Thoracic aorta (tissue), 2 donors: ENCODE results near the gene C9orf78. TPM values are rescaled to one million over a fixed set of nuclear protein-coding genes. Genes with fewer than 3 reads are reported as not detected.

Source experiments
- ATAC-seq: fragments of 150-250 bp; one replicate; pipeline ENCODE4 v1.8.0; 2017; ENCODE audit warnings: low read depth; ENCODE audit not compliant: insufficient number of reproducible peaks, low FRiP score
- DNase-seq: peaks from one replicate; pipeline ENCODE4 v3.0.0-alpha.2; 2020; ENCODE audit warnings: low spot score
- H3K27ac ChIP-seq, 2 donors: fragments of 200-600 bp; sonication (generic); 1 replicate in 1 of 2; 2 replicates in 1 of 2; pipeline ENCODE4 v1.5.1; 2016; ENCODE audit warnings: mild to moderate bottlenecking in 2 of 2, moderate library complexity in 2 of 2
- H3K27me3 ChIP-seq: fragments of 200-600 bp; sonication (generic); replicated peaks from 2 replicates; pipeline ENCODE4 v1.6.0; 2016; ENCODE audit warnings: mild to moderate bottlenecking; ENCODE audit not compliant: insufficient read depth
- H3K36me3 ChIP-seq: fragments of 200-600 bp; sonication (generic); one replicate; pipeline ENCODE4 v1.5.1; 2016
- H3K4me1 ChIP-seq, 2 donors: fragments of 200-600 bp; sonication (generic); 1 replicate in 1 of 2; 2 replicates in 1 of 2; pipeline versions ENCODE4 v1.5.1 to v1.6.0; 2016; ENCODE audit warnings: low read depth in 2 of 2, mild to moderate bottlenecking in 1 of 2; ENCODE audit not compliant: control insufficient read depth in 1 of 2
- H3K4me3 ChIP-seq: fragments of 200-600 bp; sonication (generic); 2 replicates; pipeline ENCODE4 v1.5.1; 2016; ENCODE audit warnings: mild to moderate bottlenecking
- H3K9me3 ChIP-seq: fragments of 200-600 bp; sonication (generic); 2 replicates; pipeline ENCODE4 v1.5.1; 2016
- total RNA-seq, 2 donors: library from RNA; depleted of rRNA; stranded (reverse); fragments of >200 nt; gene quantifications; one replicate each; pipeline versions ENCODE4 v1.1.0 to v1.2.3, GENCODE V29; 2016
- TF ChIP-seq, protein P1 (sequence below): fragments of 200-600 bp; sonication (generic); IDR thresholded peaks from one replicate; pipeline ENCODE4 v1.5.1; 2019; ENCODE audit warnings: antibody characterized with exemption

Gene C9orf78
- total RNA-seq, 2 donors from 2014 or later, result 47.8 to 140 TPM

DNA sequence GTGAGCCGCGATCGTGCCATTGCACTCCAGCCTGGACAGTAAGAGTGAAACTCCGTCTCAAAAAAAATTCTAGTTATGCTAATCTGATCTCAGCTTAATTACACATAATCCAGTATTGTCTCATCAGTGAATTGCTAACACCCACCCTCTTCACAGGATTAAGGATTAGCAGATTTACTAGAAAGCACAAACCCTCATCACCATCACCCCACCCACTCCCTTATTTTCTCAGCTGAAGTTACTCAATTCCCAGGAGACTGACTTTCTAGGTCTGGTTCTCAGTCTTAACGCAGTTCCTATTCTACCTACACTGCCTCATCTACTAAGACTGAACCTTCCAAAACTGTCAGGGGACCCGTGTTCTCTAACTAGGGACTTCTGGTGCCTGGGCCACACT is 23.1 kb downstream of the C9orf78 start:
- H3K27ac ChIP-seq, result no peak overlapping the region
- H3K27me3 ChIP-seq, result no peaks in the 10 kb centered on the region
- H3K36me3 ChIP-seq, result peaks cover 31% of the 10 kb centered on the region
- no peaks in the 10 kb centered on the region for H3K4me1 ChIP-seq
- DNase-seq, result no peak
- TF ChIP-seq, protein P1, sequence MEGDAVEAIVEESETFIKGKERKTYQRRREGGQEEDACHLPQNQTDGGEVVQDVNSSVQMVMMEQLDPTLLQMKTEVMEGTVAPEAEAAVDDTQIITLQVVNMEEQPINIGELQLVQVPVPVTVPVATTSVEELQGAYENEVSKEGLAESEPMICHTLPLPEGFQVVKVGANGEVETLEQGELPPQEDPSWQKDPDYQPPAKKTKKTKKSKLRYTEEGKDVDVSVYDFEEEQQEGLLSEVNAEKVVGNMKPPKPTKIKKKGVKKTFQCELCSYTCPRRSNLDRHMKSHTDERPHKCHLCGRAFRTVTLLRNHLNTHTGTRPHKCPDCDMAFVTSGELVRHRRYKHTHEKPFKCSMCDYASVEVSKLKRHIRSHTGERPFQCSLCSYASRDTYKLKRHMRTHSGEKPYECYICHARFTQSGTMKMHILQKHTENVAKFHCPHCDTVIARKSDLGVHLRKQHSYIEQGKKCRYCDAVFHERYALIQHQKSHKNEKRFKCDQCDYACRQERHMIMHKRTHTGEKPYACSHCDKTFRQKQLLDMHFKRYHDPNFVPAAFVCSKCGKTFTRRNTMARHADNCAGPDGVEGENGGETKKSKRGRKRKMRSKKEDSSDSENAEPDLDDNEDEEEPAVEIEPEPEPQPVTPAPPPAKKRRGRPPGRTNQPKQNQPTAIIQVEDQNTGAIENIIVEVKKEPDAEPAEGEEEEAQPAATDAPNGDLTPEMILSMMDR, result no peak
- H3K9me3 ChIP-seq, result no peaks in the 10 kb centered on the region
- no peak for ATAC-seq
- H3K4me3 ChIP-seq, result no peak overlapping the region

DNA sequence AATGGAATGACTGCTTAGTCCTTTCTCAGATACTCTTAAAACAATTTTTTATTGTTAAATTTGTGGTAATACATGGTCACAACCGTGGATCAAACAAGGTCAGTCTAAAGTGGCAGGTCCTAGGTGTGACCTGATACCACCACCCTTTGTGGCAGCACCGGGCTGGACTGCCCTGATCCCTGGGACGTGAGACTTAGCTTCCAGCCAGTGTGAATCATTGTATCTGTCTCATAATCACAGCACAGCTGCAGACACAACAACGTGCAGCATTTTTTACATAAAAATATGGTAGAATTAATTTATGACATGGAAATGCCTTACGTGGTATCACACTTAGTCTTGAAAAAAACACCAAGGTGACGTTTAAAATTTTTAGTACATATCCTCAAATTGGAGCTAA is 24.3 kb downstream of the C9orf78 start:
- H3K9me3 ChIP-seq, result no peaks in the 10 kb centered on the region
- no peak overlapping the region for H3K4me3 ChIP-seq
- H3K27me3 ChIP-seq, result no peaks in the 10 kb centered on the region
- ATAC-seq (no peak), DNase-seq (no peak)
- H3K4me1 ChIP-seq, result no peaks in the 10 kb centered on the region
- H3K36me3 ChIP-seq, result peaks cover 20% of the 10 kb centered on the region
- H3K27ac ChIP-seq, result no peak overlapping the region
- TF ChIP-seq, protein P1, result no peak

DNA sequence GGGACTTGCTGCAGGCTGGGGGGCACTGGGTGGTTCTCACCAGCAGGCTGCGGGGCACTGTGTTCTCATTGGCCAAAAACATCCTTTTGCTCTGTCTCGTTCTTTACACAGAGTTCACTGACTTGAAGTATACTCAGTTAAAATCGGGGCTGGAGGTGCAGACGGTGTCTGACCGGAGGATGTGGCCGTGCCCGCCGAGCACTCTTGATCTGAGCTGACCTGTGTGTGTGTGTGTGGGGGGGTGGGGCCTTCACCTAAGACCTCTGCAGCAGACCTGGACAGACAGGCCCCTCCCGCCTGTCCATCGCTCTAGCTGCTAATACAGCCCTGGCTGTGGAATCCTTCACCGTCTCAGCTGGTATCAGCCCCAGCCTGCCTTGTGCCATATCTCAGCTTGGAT is 25.0 kb downstream of the C9orf78 start:
- Histone ChIP-seq H3K27ac (no peak overlapping the region), H3K36me3 (peaks cover 16% of the 10 kb centered on the region), H3K9me3 (no peaks in the 10 kb centered on the region), H3K27me3 (no peaks in the 10 kb centered on the region), H3K4me3 (no peak overlapping the region), H3K4me1 (no peaks in the 10 kb centered on the region)
- DNase-seq, result no peak
- ATAC-seq, result no peak
- TF ChIP-seq, protein P1, result no peak

DNA sequence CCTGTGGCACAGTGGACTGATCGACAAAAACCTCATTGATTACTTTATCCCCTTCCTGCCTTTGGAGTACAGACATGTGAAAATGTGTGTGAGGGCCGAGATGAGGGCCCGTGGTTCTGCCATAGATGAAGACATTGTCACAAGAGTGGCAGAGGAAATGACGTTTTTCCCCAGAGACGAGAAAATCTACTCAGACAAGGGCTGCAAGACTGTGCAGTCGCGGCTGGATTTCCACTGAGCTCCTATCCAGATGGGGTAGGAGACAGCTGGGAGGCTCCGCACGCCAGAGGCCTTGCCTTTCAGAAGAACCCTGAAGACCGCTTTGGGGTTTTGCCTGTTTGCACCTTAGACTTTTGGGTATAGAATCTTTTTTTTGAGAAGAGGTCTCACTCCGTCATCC is 25.7 kb downstream of the C9orf78 start:
- peaks cover 0 to 2% of the 10 kb centered on the region in 2 donors for H3K4me1 ChIP-seq
- no peak overlapping the region for H3K27ac ChIP-seq
- ATAC-seq (no peak), DNase-seq (no peak)
- TF ChIP-seq, protein P1, result no peak
- peaks cover 14% of the 10 kb centered on the region for H3K36me3 ChIP-seq
- no peaks in the 10 kb centered on the region for H3K27me3 ChIP-seq
- H3K4me3 ChIP-seq, result no peak overlapping the region
- no peaks in the 10 kb centered on the region for H3K9me3 ChIP-seq

DNA sequence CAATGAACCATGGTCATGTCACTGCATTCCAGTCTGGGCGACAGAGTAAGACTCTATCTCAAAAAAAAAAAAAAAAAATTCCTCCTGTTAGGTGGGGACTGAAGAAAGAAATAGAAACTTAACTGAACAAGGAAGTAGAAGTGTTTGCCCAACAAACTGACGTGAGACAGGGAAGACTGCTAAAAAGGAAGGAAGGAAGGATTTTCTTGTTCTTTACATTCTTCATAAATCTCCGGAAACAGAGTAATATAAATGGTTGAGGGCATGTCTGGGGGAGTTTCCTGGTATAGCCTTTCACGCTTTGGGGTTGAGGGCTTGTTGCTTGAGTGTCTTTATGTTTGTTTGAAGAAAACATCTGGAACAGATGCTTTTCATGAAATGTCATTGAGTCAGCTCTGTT is 29.0 kb downstream of the C9orf78 start:
- H3K36me3 ChIP-seq, result peaks cover 11% of the 10 kb centered on the region
- H3K4me3 ChIP-seq, result no peak overlapping the region
- no peaks in the 10 kb centered on the region for H3K9me3 ChIP-seq
- H3K27me3 ChIP-seq, result no peaks in the 10 kb centered on the region
- ATAC-seq (no peak), DNase-seq (no peak)
- TF ChIP-seq, protein P1, result no peak
- H3K4me1 ChIP-seq, result peaks cover 7 to 11% of the 10 kb centered on the region in 2 donors
- no peak overlapping the region for H3K27ac ChIP-seq
